Adipose tissue (tissue), 3 donors: Measurements from ENCODE around the gene SPATA3. TPM values are rescaled to one million over a fixed set of nuclear protein-coding genes. Genes with fewer than 3 reads are reported as not detected.

ENCODE experiments used
- H3K27ac ChIP-seq: one replicate; pipeline ENCODE4 v1.5.1; 2013; ENCODE audit warnings: low read depth, low read length
- WGBS, 3 donors: extraction: QIAGEN DNeasy Blood & Tissue Kit; methylation state at CpG; one replicate each; pipeline ENCODE4 v1.1.7; 2013; 5-methylcytosine and 5-hydroxymethylcytosine counted together
- polyA plus RNA-seq, 3 donors: library from polyadenylated mRNA; stranded (reverse); fragments of 200-250 nt; gene quantifications; one replicate each; pipeline ENCODE4 v1.2.3, GENCODE V29; 2013
- donor health status: healthy with polysubstance abuse.
- donor health status: Bipolar disorder and iron deficiency.
- donor health status: healthy.

Gene SPATA3
- polyA plus RNA-seq, 3 donors = not detected

- WGBS, 3 donors = 0% methylated on average over 54 to 73 of the region's 73 CpGs
- peak within 1 kb of the TSS; percentile 56 for H3K27ac ChIP-seq
Observed at GRCh38 chr2:231056453-231057416, 60.8 kb downstream of the SPATA3 start, which contains the start of gene PSMD1. Gene PSMD1 (plus strand): TSS chr2:231056867. CDS start chr2:231057026, 159 bp downstream.

- 3 to 8% (median 5%) methylated on average over 10 of the region's 10 CpGs for WGBS, 3 donors
- no peak overlapping the region for H3K27ac ChIP-seq
Observed at GRCh38 chr2:231057590-231057989, 61.7 kb downstream of the SPATA3 start.

Other genes with a start within 250 kb of the SPATA3 start
- 10 to 100 TPM; 28.3 to 31.8 (median 31.2) TPM for gene ITM2C, start 131.2 kb upstream of the SPATA3 start, polyA plus RNA-seq
- under 1 TPM; 0.05 to 0.18 (median 0.11) TPM for gene GPR55, start 70.9 kb upstream of the SPATA3 start, polyA plus RNA-seq
- 1 to 10 TPM in 2 of 3 donors, under 1 TPM in 1; 0.46 to 5.1 (median 1.3) TPM for gene C2orf72, start 41.4 kb downstream of the SPATA3 start, polyA plus RNA-seq
- gene PSMD1, start 60.7 kb downstream of the SPATA3 start, polyA plus RNA-seq = 10 to 100 TPM; 10.2 to 38.2 (median 32.5) TPM
- gene HTR2B, start 128.9 kb downstream of the SPATA3 start, polyA plus RNA-seq = under 1 TPM; 0.05 to 0.67 (median 0.12) TPM
- gene ARMC9, start 202.5 kb downstream of the SPATA3 start, polyA plus RNA-seq = 1 to 10 TPM; 1.5 to 8.7 (median 4.0) TPM